Measurements from ENCODE around the gene MBOAT1.
"Not testable (repeated sequence)": the region's sequence is repeated elsewhere in the genome, so short reads cannot be mapped to it uniquely, and the experiment has no call there.

Gene MBOAT1

GRCh38 chr6:20160541-20161283, 51.6 kb downstream of the MBOAT1 start:
- H3K36me3 ChIP-seq (replicated peaks): no peaks in the 10 kb centered on the region
- H3K4me3 ChIP-seq: no peak overlapping the region
- in situ Hi-C loops (cut with MboI; ENCODE audit: low sequenced_read_pairs): no loop called here
- H3K4me1 ChIP-seq: peaks cover 16% of the 10 kb centered on the region
- DNase-seq (ENCODE audit: low spot score in 2 of 2): no peak
- no peaks in the 10 kb centered on the region for H3K9me3 ChIP-seq
- no peaks in the 10 kb centered on the region for H3K27me3 ChIP-seq (ENCODE audit: low read depth)

- Histone ChIP-seq H3K9me3 (no peaks in the 10 kb centered on the region), H3K36me3 (replicated peaks) (no peaks in the 10 kb centered on the region), H3K4me1 (peaks cover 16% of the 10 kb centered on the region), H3K27me3 (ENCODE audit: low read depth) (no peaks in the 10 kb centered on the region), H3K4me3 (no peak overlapping the region)
- in situ Hi-C loops (cut with MboI; ENCODE audit: low sequenced_read_pairs): no loop called here
- peak in 1 of 2 experiments; percentile 11 for DNase-seq (ENCODE audit: low spot score in 2 of 2)
Observed at GRCh38 chr6:20159781-20160540, 52.3 kb downstream of the MBOAT1 start.

- Histone ChIP-seq H3K9me3 (no peaks in the 10 kb centered on the region), H3K27me3 (ENCODE audit: low read depth) (no peaks in the 10 kb centered on the region), H3K4me3 (no peak overlapping the region), H3K36me3 (replicated peaks) (no peaks in the 10 kb centered on the region), H3K4me1 (peaks cover 16% of the 10 kb centered on the region)
- DNase-seq (ENCODE audit: low spot score in 2 of 2): no peak
- in situ Hi-C loops (cut with MboI; ENCODE audit: low sequenced_read_pairs): no loop called here
Observed at GRCh38 chr6:20159098-20159497, 53.2 kb downstream of the MBOAT1 start.

GRCh38 chr6:20158676-20159075, 53.6 kb downstream of the MBOAT1 start:
- in situ Hi-C loops (cut with MboI; ENCODE audit: low sequenced_read_pairs): no loop called here
- Histone ChIP-seq H3K36me3 (replicated peaks) (no peaks in the 10 kb centered on the region), H3K4me3 (no peak overlapping the region), H3K27me3 (ENCODE audit: low read depth) (no peaks in the 10 kb centered on the region), H3K4me1 (peaks cover 16% of the 10 kb centered on the region), H3K9me3 (no peaks in the 10 kb centered on the region)
- DNase-seq (ENCODE audit: low spot score in 2 of 2): no peak

GRCh38 chr6:20156824-20157223, 55.4 kb downstream of the MBOAT1 start:
- Histone ChIP-seq H3K4me3 (no peak overlapping the region), H3K36me3 (replicated peaks) (no peaks in the 10 kb centered on the region), H3K4me1 (peaks cover 16% of the 10 kb centered on the region), H3K27me3 (ENCODE audit: low read depth) (no peaks in the 10 kb centered on the region), H3K9me3 (no peaks in the 10 kb centered on the region)
- in situ Hi-C loops (cut with MboI; ENCODE audit: low sequenced_read_pairs): no loop called here
- DNase-seq (ENCODE audit: low spot score in 2 of 2): no peak

- DNase-seq (ENCODE audit: low spot score in 2 of 2): no peak
- H3K4me1 ChIP-seq: peaks cover 5% of the 10 kb centered on the region
- H3K4me3 ChIP-seq: no peak overlapping the region
- H3K36me3 ChIP-seq (replicated peaks): 0 out of 2 replicates have a peak, but pooled peaks cover 5% of the 10 kb centered on the region
- H3K9me3 ChIP-seq: no peaks in the 10 kb centered on the region
- no peaks in the 10 kb centered on the region for H3K27me3 ChIP-seq (ENCODE audit: low read depth)
- in situ Hi-C loops (cut with MboI; ENCODE audit: low sequenced_read_pairs): no loop called here
Observed at GRCh38 chr6:20154753-20155152, 57.5 kb downstream of the MBOAT1 start.

- Histone ChIP-seq H3K9me3 (no peaks in the 10 kb centered on the region), H3K4me3 (no peak overlapping the region), H3K27me3 (ENCODE audit: low read depth) (no peaks in the 10 kb centered on the region), H3K36me3 (replicated peaks) (0 out of 2 replicates have a peak, but pooled peaks cover 5% of the 10 kb centered on the region), H3K4me1 (no peaks in the 10 kb centered on the region)
- no peak for DNase-seq (ENCODE audit: low spot score in 2 of 2)
- in situ Hi-C loops (cut with MboI; ENCODE audit: low sequenced_read_pairs): no loop called here
Observed at GRCh38 chr6:20153194-20153593, 59.1 kb downstream of the MBOAT1 start.

GRCh38 chr6:20148433-20148832, 63.8 kb downstream of the MBOAT1 start:
- no peaks in the 10 kb centered on the region for H3K4me1 ChIP-seq
- DNase-seq (ENCODE audit: low spot score in 2 of 2): no peak
- in situ Hi-C loops (cut with MboI; ENCODE audit: low sequenced_read_pairs): no loop called here
- no peaks in the 10 kb centered on the region for H3K27me3 ChIP-seq (ENCODE audit: low read depth)
- H3K36me3 ChIP-seq (replicated peaks): peaks cover 5% of the 10 kb centered on the region; the same call in 1 of the 2 replicates
- no peaks in the 10 kb centered on the region for H3K9me3 ChIP-seq
- H3K4me3 ChIP-seq: no peak overlapping the region

- H3K4me3 ChIP-seq: no peak overlapping the region
- in situ Hi-C loops (cut with MboI; ENCODE audit: low sequenced_read_pairs): no loop called here
- peaks cover 5% of the 10 kb centered on the region; the same call in 1 of the 2 replicates for H3K36me3 ChIP-seq (replicated peaks)
- H3K4me1 ChIP-seq: no peaks in the 10 kb centered on the region
- no peaks in the 10 kb centered on the region for H3K27me3 ChIP-seq (ENCODE audit: low read depth)
- no peaks in the 10 kb centered on the region for H3K9me3 ChIP-seq
- DNase-seq (ENCODE audit: low spot score in 2 of 2): no peak
Observed at GRCh38 chr6:20147469-20147868, 64.8 kb downstream of the MBOAT1 start.

GRCh38 chr6:20146831-20147230, 65.4 kb downstream of the MBOAT1 start:
- H3K36me3 ChIP-seq (replicated peaks); H3K4me1 ChIP-seq; H3K4me3 ChIP-seq; in situ Hi-C loops (cut with MboI; ENCODE audit: low sequenced_read_pairs); DNase-seq (ENCODE audit: low spot score in 2 of 2); H3K9me3 ChIP-seq; H3K27me3 ChIP-seq (ENCODE audit: low read depth): not testable (repeated sequence)

GRCh38 chr6:20146291-20146690, 66.0 kb downstream of the MBOAT1 start:
- in situ Hi-C loops (cut with MboI; ENCODE audit: low sequenced_read_pairs): no loop called here

GRCh38 chr6:20142866-20143265, 69.4 kb downstream of the MBOAT1 start:
- DNase-seq (ENCODE audit: low spot score in 2 of 2): no peak
- Histone ChIP-seq H3K9me3 (no peaks in the 10 kb centered on the region), H3K4me3 (no peak overlapping the region), H3K4me1 (no peaks in the 10 kb centered on the region), H3K36me3 (replicated peaks) (no peaks in the 10 kb centered on the region; the same call in 1 of the 2 replicates), H3K27me3 (ENCODE audit: low read depth) (no peaks in the 10 kb centered on the region)
- in situ Hi-C loops (cut with MboI; ENCODE audit: low sequenced_read_pairs): no loop called here

More at GRCh38 chr6:20146291-20146690, 66.0 kb downstream of the MBOAT1 start:
- no peak for DNase-seq (ENCODE audit: low spot score in 2 of 2)
- Histone ChIP-seq H3K36me3 (replicated peaks) (peaks cover 4% of the 10 kb centered on the region; the same call in 1 of the 2 replicates), H3K4me1 (no peaks in the 10 kb centered on the region), H3K4me3 (no peak overlapping the region), H3K27me3 (ENCODE audit: low read depth) (no peaks in the 10 kb centered on the region), H3K9me3 (no peaks in the 10 kb centered on the region)

GRCh38 chr6:20141931-20142330, 70.3 kb downstream of the MBOAT1 start:
- no peak for DNase-seq (ENCODE audit: low spot score in 2 of 2)
- no peak overlapping the region for H3K4me3 ChIP-seq
- in situ Hi-C loops (cut with MboI; ENCODE audit: low sequenced_read_pairs): no loop called here
- H3K9me3 ChIP-seq: no peaks in the 10 kb centered on the region
- no peaks in the 10 kb centered on the region; the same call in 1 of the 2 replicates for H3K36me3 ChIP-seq (replicated peaks)
- no peaks in the 10 kb centered on the region for H3K27me3 ChIP-seq (ENCODE audit: low read depth)
- H3K4me1 ChIP-seq: no peaks in the 10 kb centered on the region

Measured in HAP-1 (cell line).